ENCODE results near the gene XPC. TPM values are rescaled to one million over a fixed set of nuclear protein-coding genes. Genes with fewer than 3 reads are reported as not detected.
A peak's percentile ranks its signal among the peaks of the same experiment; 100 is the strongest.

The XPC gene
- polyA plus RNA-seq, 1 of the 3 experiments (the other 2 are of a cell fraction), result 50.0 TPM

- H3K36me3 ChIP-seq (replicated peaks in 1 of 2; ENCODE audit: control insufficient read depth in 1 of 2, insufficient read depth in 2 of 2, low read length in 1 of 2), result peaks cover 71 to 85% of the 10 kb centered on the region in 2 experiments
- no peak for DNase-seq
- H3K27ac ChIP-seq (ENCODE audit: low read depth in 2 of 2, low read length in 1 of 2), result peak overlapping the region in 1 of 2 experiments; percentile 98; a peak in 3 of 4 replicates
- H3K79me2 ChIP-seq (ENCODE audit: insufficient read depth), result peaks cover 61% of the 10 kb centered on the region
- no peaks in the 10 kb centered on the region for H3K9me3 ChIP-seq
- ChIA-PET CTCF (no interaction called here), POLR2A (no interaction called here)
- H3K4me1 ChIP-seq (ENCODE audit: control insufficient read depth in 1 of 2, insufficient read depth in 2 of 2, low read depth in 1 of 2, low read length in 1 of 2), result peaks cover 19 to 41% of the 10 kb centered on the region in 2 experiments
- 79% methylated on average over 2 of the region's 2 CpGs for WGBS (ENCODE audit: low lambda C conversion rate)
- no peak overlapping the region for H3K4me3 ChIP-seq (ENCODE audit: low read depth in 2 of 2, low read length in 1 of 2)
- no peak for TF ChIP-seq FOXJ3 (CRISPR knock-in tag; IDR thresholded peaks at IDR 0.05)
- no peak for TF ChIP-seq FOSL2 (IDR thresholded peaks at IDR 0.05; ENCODE audit: borderline replicate concordance, low read depth)
- no peak for TF ChIP-seq USF1 (IDR thresholded peaks at IDR 0.05; ENCODE audit: borderline replicate concordance, low read depth)
- no peak for TF ChIP-seq POLR2AphosphoS5 (IDR thresholded peaks at IDR 0.05; ENCODE audit: low read depth, low read length)
- no peak for TF ChIP-seq SIN3A (IDR thresholded peaks at IDR 0.05; ENCODE audit: borderline replicate concordance, low read depth, low read length)
- TF ChIP-seq GATA2 (CRISPR knock-in tag; IDR thresholded peaks at IDR 0.05), result no peak
- no peak for TF ChIP-seq JUND (IDR thresholded peaks at IDR 0.05)
- TF ChIP-seq EZH2phosphoT487 (IDR thresholded peaks at IDR 0.05; ENCODE audit: borderline replicate concordance, low read depth), result no peak
- no peak for TF ChIP-seq ZBTB33 (IDR thresholded peaks at IDR 0.05; ENCODE audit: borderline replicate concordance, low read depth)
- no peak for TF ChIP-seq YY1 (IDR thresholded peaks at IDR 0.05; ENCODE audit: low read depth)
- TF ChIP-seq RXRA (IDR thresholded peaks at IDR 0.05; ENCODE audit: borderline replicate concordance, low read depth), result no peak
- no peak for TF ChIP-seq PBX3 (IDR thresholded peaks at IDR 0.05)
- TF ChIP-seq ELF1 (IDR thresholded peaks at IDR 0.05), result no peak
- no peak for TF ChIP-seq CTCF (IDR thresholded peaks at IDR 0.05)
- TF ChIP-seq GABPA (IDR thresholded peaks at IDR 0.05; ENCODE audit: low read depth), result no peak
- TF ChIP-seq REST (IDR thresholded peaks at IDR 0.05; ENCODE audit: low read depth, low read length), result no peak
- TF ChIP-seq MEF2A (IDR thresholded peaks at IDR 0.05; ENCODE audit: borderline replicate concordance, low read depth), result no peak
- peak overlapping the region; percentile 53; the same call in 1 of the 2 replicates for H3K9ac ChIP-seq
- H3K27me3 ChIP-seq (ENCODE audit: insufficient read depth), result no peaks in the 10 kb centered on the region
- no peaks in the 10 kb centered on the region; the same call in 1 of the 2 replicates for H4K20me1 ChIP-seq (ENCODE audit: insufficient read depth)
- H3F3A ChIP-seq (replicated peaks; ENCODE audit: insufficient read depth), result peaks cover 47% of the 10 kb centered on the region
- no peaks in the 10 kb centered on the region for H3K9me2 ChIP-seq
- H3K4me2 ChIP-seq, result no peak overlapping the region; the same call in 1 of the 2 replicates
- H2AFZ ChIP-seq (ENCODE audit: low read depth), result no peak overlapping the region
These were observed 9.0 kb downstream of the XPC start for GRCh38 chr3:14169435-14169834.

Measured in SK-N-SH (cell line).